ENCODE measurements around the gene SLC6A11.

- TF ChIP-seq CTCF (IDR thresholded peaks at IDR 0.05 in 4 of 5, conservative IDR thresholded peaks at IDR 0.05 in 1 of 5) (no peak), POLR2A (IDR thresholded peaks at IDR 0.05) (no peak)
Measured at GRCh38 chr3:10815487-10815886, 541 bp upstream of the SLC6A11 start.

Data from gastrocnemius medialis (tissue), 4 donors.